ENCODE data around the gene SGCA. TPM values are rescaled to one million over a fixed set of nuclear protein-coding genes. Genes with fewer than 3 reads are reported as not detected.

The SGCA gene
- total RNA-seq, 1 donor from 2014 or later = 3.5 TPM

DNA sequence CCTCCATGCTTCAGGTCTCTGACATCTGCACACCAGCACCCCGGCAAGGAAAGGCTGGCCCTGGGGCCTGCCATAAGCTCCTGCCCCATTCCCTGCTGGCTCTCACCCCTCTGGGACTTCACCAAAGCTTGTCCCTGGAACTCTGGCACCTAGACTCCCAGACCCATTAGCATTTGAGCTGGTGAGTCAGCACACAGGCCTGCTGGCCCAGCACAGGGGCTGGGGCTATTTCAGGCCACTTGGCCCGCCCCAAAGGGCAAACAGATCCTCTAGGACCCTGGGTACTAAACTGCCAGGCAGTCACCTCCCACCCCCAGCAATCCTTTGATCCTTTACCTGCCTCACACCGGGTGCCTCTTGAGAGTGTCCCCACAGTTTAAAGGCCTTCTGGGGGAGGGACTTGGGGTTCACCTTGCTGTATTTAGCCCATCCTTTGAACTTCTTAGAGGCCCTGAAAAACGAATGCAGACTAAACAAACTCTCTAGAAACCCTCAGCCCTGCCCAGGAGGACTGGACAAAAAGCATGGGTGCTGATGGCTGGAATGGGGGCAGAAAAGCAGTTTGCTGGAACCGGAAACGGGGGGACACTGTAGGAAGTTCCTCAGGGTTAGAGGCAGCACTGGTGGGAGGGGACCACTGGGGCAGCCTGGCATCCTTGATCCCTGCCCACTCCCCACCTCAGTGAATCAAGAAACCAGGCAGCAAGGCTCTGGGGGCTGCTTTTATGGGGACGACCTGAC lies 32.6 kb upstream of the SGCA start:
- ATAC-seq = peak; percentile 1
- intact Hi-C loops (cut with DNase I) = no loop called here
- DNase-seq (ENCODE audit: low spot score) = no peak

DNA sequence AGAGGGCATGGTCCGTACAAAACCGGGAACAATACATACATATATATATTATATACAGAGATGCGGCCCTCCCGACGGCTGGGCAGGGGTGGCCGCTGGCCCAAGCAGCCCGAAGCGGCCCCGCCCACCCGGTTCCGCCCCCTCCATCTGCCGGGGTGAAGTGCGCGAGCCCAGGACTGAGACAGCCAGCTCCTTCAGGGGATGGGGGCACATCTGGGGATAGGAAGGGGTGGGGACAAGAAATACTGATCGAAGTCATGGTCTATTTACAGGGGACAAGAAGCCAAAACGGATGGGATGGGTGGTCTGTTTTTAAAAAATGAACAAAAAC lies 32.1 kb upstream of the SGCA start:
- DNase-seq (ENCODE audit: low spot score) = no peak
- ATAC-seq = peak; percentile 13
- intact Hi-C loops (cut with DNase I) = no loop called here

DNA sequence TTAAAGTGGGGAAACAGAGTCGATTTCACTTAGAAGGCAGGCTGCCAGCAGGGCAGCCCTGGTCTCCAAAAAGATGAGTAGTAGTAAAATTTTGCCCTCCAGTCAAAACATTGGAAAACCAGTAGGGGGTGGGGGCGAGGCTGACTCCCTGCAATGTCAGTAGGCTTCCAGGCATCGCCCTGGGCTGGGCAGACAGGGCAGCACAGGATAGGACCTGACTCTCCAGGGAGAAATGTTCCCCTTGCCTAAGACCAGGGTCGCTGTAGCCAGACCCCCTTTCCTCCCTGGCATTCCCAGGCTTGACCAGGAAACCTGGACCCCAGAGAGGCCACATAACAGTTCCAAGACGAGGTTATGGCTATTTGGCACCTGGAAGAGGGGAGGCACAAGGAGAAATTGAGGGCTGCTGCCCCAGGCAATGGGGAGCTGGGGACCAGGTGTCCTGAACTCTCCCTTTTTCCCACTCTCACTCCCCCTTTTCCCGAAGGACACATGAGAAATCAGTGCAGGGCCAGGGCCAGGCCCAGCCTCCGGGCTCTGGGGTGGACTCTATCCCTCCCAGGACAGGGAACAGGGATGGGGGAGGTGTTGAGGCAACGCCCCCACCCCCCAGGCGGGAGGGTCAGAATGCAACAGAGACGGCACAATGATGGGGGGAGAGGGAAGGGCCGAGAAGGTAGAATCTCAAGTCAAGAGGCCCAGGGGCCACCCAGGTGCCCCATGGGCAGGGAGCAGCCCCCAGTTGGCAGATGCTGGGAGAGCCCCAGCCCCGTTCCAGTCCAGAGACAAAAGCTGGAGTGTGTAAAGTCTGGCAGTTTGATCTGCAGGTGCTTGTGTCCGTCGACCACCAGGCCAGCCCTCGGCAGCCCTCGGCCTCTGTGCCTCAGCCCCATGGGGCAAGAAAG lies 31.3 kb upstream of the SGCA start:
- DNase-seq (ENCODE audit: low spot score) (no peak), ATAC-seq (no peak)
- intact Hi-C loops (cut with DNase I) = no loop called here

DNA sequence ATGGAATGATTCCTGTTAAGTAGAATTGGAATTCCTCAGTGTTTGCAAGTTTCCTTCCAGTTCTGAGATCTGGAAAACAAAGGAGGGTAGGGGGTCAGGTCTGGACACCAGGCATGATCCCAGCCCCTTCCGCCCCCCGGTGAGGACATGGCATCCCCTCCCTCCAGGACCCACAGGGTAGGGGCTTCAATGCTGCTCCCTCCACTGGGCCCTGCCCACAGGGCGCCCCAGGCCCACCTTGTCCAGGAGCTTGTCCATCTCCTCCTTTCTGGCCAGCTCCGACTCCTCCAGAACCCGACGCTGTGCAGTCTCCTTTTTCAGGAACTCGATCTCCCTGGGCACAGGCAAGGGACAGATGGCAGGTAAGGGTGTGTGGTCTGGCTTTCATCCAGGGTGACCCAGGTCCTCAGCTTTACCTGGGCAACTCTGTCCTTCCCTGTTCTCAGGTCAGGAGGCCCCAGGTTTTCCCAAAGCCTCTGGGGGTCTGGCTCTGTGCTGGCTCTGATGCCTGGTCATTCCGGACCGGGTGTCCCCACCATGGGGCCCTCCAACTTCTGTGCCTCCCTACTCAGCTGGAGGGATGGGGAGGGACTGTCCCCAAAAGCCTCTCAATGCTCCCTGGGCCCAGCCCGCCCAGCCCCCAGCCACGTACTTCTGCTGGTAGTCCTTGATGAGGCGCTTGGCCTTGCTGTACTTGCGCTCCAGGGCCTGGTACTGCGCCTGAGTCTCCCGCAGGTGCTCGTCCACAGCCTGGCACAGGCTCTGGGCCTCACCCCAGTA lies 30.3 kb upstream of the SGCA start:
- no peak for DNase-seq (ENCODE audit: low spot score)

DNA sequence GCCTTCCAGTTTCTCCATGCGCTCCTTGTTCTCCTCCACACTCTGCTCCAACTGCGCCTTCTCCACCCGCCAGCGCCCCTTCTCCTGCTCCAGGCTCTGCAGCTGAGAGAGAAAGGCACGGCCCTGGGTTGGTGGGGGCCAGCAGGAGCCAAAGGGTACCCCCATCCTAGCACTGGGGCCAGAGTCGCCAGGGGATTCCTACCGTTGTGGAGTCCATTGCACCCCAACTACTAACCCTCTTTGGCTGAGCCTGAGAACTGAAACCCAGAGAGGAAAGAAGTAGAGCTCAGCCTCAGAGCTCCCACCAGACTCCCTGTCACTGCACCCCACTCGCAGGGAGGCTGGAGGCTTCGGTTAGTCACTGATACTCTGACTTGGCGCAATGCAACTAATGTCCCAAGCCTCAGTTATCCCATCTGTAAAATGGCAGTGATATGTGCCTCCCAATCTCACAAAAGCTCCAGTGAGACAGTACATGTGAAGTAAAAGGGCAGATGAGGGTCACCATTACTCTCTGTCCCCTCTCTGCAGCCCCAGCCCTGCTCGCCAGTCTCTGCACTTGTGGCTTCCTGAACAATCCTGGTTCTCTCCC lies 29.6 kb upstream of the SGCA start:
- no peak for ATAC-seq
- DNase-seq (ENCODE audit: low spot score) = no peak
- intact Hi-C loops (cut with DNase I) = no loop called here

More for the DNA sequence above, 30.3 kb upstream of the SGCA start:
- intact Hi-C loops (cut with DNase I) = no loop called here
- ATAC-seq = no peak

DNA sequence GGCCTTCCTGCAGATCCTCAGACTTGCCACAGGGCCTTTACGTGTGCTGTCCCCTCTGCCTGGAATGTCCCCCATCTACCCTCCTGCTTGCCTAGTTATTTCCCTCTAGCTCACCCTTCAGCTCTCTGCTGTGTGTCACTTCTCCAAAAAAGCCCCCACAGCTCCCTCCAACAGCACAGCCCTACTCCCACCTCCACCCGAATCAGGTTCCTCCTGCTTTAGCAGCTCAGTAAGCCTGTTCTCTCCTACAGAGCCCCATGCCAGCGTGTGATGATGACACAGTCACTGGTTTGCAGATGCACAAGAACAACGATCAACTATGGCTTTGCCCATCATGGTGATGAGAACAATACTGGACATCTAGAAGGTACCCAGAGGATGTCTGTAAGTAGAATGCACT lies 28.8 kb upstream of the SGCA start:
- DNase-seq (ENCODE audit: low spot score) = no peak
- ATAC-seq = no peak
- intact Hi-C loops (cut with DNase I) = no loop called here

DNA sequence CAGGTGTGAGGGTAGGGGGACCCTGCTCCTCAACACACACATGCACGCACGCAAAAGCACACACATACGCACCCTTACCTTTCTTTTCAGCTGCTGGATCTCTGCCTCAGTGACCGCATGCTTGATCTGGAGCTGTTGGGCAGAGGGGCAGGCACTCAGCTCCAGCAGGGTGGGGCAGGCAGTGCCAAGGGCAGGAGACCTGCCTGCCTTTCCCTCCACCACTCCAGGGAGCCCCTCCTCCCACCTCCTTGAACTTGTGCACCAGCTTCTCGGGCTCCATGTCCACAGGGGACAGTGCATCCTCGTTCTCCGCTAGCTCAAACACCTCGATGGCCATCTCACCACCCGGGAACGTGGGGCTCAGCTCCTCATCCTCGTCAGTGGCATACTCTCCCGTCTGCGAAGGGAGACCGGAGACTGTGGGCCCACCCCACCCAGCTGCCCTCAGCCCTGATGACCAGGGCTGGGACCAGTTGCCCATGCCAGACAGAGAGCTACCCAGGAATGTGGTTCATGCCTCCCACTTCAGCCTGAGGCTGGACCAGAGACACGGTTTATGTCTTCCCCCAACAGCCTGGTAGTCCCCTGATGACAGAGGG lies 26.5 kb upstream of the SGCA start:
- DNase-seq (ENCODE audit: low spot score) = no peak
- intact Hi-C loops (cut with DNase I) = no loop called here
- no peak for ATAC-seq

DNA sequence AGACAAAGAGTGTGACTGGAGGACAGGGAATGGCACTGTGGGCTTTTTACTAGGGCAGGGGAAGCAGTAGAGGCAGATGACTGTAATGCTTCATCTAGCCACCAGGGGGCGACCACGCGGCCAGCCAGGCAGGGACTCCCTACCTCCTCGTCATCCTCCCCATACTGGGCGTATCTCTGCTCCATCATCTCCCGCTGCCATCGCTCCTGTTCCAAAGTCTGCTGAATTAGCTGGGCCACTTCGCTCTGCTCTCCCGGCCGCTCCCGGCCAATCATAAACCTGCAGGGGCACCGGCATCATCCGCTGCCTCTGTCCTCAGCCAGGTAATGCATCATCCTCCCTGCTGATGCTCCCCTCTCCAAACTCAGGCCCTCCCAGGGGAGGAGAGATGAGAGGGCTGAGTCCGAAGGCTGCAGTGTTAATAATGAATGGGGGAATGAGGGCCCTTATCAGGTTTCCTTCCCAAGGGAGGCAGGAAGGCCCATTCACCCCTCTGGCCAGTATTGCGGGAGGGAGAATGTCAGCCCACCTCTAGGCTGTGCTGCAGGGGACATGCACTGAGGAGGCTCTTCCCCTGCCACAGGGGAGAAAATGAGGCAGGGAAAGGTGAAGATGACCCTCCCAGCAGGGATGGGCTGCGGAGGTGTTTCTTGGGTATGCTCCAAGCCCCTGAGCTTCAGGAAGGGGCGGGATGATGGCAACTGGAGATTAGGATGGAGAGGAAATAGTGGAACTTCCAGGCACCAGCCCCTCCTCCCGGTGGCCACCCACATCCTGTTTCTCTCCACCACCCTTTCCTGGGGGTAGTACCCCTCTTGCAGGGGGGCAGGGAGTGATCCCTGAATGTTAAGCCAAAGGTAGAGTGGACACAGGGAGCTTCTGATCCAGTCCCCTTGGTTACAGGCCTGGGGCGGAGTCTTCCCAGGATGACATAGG lies 25.6 kb upstream of the SGCA start:
- intact Hi-C loops (cut with DNase I) = no loop called here
- peak; percentile 84 for ATAC-seq
- DNase-seq (ENCODE audit: low spot score) = peak; percentile 88

DNA sequence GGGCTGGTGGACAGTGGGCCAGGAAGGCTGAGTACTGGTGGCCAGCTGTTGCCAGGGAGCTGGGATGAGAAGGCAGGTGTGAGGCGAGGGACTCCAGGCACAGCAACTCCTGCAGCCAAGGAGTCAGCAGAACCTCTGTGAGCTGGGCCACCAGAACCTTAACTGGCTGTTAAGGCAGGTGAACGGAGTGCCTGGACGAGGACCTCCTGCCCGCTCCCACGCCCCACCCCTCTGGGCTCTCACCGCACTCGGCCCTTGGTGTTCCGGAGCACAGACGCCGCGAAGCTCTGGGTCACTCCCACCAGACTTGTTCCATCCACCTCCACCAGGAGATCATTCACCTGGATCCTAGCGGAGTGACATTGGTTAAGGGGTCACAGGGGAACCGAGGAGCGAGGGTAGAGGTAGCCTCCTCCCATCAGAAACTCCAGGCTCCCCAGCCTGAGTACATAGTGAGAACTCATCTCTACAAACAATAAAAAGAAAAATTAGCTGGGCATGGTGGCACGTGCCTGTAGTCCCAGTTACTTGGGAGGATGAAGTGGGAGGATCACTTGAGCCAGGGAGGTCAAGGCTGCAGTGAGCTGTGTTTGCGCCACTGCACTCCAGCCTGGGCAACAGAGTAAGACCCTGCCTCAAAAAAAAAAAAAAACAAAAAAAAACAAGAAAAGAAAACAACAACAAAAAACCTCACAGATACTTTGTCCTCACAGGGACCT lies 24.6 kb upstream of the SGCA start:
- no peak for DNase-seq (ENCODE audit: low spot score)
- intact Hi-C loops (cut with DNase I) = no loop called here
- ATAC-seq = no peak

DNA sequence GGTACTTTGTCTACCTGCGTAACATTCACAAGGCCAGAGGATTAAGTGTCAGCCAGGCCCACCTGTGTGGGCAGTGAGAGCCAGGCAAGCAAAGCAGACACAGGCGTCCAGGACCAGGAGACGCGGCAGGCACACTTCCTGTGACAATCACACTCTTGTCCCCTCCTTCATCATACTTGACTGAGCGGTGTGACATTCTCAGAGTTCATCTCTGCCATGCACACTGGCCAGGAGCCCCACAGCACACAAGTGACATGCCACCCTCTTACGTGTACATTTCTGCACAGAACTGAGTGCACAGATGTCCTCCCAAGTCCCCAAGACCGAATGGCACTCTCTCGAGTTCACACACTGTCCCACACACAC lies 24.1 kb upstream of the SGCA start:
- ATAC-seq = no peak
- intact Hi-C loops (cut with DNase I) = no loop called here
- DNase-seq (ENCODE audit: low spot score) = no peak

DNA sequence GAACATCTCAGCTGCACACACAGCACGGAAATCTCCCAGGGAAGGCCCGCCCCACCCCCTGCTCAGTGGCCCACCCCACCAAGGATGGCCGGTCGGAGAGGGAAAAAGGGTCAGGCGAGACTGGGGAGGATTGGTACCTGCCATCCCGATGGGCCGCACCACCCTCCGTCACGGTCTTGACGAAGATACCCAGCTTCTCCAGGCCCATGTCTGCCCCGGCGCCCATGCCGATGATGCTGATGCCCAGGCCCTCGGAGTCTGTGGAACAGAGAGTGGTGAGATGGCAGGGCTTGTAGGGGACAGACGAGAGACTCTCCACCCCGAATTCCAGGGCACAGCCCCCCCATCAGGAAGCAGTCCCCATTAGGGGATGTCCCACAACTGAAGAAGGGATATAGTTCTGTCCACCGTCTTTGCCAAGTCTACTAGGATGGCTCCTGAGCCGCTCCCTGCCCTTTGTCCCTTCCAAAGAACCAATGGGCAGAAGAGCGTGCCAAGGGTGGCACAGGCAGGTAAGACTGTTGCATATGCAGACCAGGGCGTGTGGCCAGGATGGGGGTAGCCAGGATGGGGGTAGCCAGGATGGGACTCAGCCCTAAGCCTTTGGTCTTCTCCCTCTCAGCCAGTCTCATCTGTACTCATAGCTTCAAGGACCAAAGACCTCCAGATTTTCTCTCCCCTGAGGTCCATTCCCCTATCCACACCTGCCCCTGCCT lies 22.2 kb upstream of the SGCA start:
- intact Hi-C loops (cut with DNase I) = no loop called here
- ATAC-seq (no peak), DNase-seq (ENCODE audit: low spot score) (no peak)

DNA sequence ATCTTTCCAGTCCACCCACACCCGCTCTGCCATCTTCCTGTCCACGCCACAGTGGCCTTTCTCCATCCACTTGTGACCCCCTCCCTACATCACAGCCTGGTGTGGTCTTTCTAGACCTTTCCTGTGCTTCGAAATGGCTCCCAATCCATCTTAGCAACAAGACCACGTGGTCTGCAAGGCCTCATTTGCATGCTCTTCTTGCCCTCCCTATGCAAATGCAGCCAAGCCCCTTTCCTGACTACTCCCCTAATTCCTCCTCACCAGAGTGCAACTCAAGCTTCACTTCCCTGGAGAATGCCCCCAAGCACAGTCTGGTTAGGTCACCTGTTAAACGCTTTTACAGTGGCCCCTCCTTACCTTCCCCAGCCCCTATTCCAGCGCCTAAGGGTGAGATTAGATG lies 21.4 kb upstream of the SGCA start:
- ATAC-seq = no peak
- intact Hi-C loops (cut with DNase I) = no loop called here
- DNase-seq (ENCODE audit: low spot score) = no peak

DNA sequence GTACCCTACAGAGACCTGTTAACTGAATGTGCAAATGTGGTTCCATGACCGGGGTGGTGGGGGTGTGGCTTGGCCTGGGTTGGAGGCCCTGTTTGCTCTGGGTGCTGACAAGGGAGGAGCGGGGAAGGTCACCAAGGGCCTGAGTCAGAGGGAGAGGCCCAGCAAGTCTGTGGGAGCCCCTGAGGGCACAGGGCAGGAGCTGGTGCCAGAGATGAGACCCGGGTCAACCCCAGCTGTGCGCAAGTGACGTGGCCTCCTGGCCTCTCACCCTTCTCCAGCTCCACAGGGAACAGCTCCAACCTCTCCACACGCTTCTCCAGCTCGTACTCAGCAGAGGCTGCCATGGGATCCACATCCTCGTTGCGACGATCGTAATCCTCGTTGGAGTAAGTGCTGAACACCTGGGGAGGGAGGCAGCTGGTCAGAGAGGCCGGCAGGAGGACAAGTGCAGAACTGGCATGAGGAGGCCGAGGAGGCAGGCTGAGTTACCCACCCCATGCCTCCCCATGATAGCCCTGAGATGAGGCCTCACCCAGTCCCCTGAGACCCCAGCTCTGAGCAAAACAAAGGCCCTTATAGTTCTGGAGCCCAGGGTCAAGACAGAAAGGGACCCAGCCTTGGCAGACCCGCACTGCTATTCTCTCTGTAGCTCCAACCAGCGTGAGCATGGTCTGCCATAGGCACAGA lies 20.8 kb upstream of the SGCA start:
- no peak for DNase-seq (ENCODE audit: low spot score)
- peak; percentile 5 for ATAC-seq
- intact Hi-C loops (cut with DNase I) = no loop called here

DNA sequence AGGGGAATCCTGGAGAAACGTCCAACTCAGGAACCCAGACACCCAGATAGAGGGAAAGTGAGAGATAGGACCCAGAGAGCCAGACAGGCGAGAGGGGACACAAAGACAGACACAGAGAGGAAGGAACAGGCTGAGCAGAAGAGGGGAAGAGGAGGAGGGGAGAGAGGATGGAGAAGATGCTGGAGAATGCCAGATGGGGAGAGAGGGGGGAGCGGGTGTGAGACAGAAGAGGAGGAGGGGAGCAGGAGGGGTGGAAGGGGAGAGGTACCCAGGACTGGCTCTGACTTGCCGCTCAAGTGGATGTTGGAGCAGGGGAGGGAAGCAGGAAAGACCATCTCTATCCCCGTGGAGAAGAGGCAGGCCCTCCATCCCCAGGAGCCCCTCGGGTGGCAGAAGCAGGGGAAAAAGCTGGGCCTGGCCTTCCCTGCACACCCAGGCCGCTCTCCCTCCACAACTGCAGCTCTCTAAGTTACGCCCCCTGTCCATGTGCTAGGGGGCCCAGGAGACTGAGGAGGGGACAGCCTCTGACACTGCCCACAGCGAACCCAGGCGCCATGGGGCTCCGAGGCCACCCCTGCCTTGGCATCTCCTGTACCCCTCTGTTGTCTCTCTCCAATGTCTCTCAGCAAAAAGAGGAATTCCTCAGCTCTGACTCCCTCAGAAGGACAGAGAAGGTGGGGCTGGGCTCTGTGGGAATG lies 20.1 kb upstream of the SGCA start:
- intact Hi-C loops (cut with DNase I) = no loop called here
- no peak for ATAC-seq
- DNase-seq (ENCODE audit: low spot score) = no peak

DNA sequence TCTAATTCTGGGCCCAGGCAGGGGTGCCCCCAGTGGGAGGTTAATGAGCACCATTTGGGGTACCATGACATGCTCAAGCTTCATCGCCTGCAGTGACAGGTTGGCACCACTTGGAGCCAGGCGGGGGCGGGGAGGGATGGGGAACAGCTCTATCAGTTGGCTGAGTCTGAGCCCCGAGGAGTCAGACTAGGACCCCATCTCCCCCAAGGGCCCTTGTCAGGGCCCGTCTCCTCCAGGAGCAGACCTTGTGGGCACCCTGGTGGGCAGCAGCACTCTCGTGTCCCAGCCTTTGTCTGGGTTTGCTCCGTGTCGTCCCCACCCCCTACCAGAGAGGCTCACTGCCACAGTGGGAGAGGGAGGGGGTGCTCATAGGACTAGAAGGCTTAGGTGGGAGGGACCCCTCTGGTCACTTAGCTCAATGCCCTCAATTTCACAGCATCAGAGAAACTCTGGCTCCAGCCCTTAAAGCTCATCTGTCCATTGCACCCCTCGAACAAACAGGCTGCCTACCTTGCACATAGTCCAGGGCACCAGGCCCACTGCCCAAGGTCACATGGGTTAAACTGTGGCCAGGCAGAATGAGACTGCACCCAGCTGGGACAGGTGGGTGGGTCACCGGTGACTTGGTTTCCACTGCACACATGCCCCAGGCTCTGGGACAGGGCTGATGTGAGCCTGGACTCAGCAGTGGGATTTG lies 19.4 kb upstream of the SGCA start:
- intact Hi-C loops (cut with DNase I) = no loop called here
- DNase-seq (ENCODE audit: low spot score) (no peak), ATAC-seq (no peak)

All from sciatic nerve (tissue), 2 donors.